RWPE2 (cell line): ENCODE measurements around the gene EFNB3.

Experiments used
- ATAC-seq: fragments of 200-7000 bp; cut with Tn5 transposase; 3 replicates; pipeline ENCODE4 v1.9.1; 2021; ENCODE audit warnings: low read depth
- DNase-seq: peaks from one replicate; pipeline ENCODE4 v3.0.0-alpha.2; 2020; ENCODE audit warnings: low spot score
- H3K27ac ChIP-seq: fragments of 450-650 bp; 2 replicates; pipeline ENCODE4 v1.5.1; 2017; ENCODE audit warnings: mild to moderate bottlenecking; ENCODE audit not compliant: poor library complexity, severe bottlenecking
- H3K27me3 ChIP-seq: fragments of 250-450 bp; sonication (Bioruptor Pico); 2 replicates; pipeline ENCODE4 v1.5.1; 2021; ENCODE audit warnings: mild to moderate bottlenecking, moderate library complexity; ENCODE audit not compliant: insufficient read depth, poor library complexity, severe bottlenecking
- H3K36me3 ChIP-seq: fragments of 250-450 bp; sonication (Bioruptor Pico); 2 replicates; pipeline ENCODE4 v1.5.1; 2020; ENCODE audit warnings: low read depth, mild to moderate bottlenecking, moderate library complexity
- H3K4me1 ChIP-seq: fragments of 250-450 bp; sonication (Bioruptor Pico); 2 replicates; pipeline ENCODE4 v1.5.1; 2021; ENCODE audit warnings: mild to moderate bottlenecking, moderate library complexity; ENCODE audit not compliant: insufficient read depth, poor library complexity, severe bottlenecking
- H3K4me3 ChIP-seq: fragments of 250-450 bp; sonication (Bioruptor Pico); 2 replicates; pipeline ENCODE4 v1.5.1; 2021; ENCODE audit warnings: mild to moderate bottlenecking, moderate library complexity; ENCODE audit not compliant: severe bottlenecking
- H3K9me3 ChIP-seq: fragments of 250-450 bp; sonication (Bioruptor Pico); 2 replicates; pipeline ENCODE4 v1.5.1; 2021; ENCODE audit warnings: mild to moderate bottlenecking, moderate library complexity; ENCODE audit not compliant: severe bottlenecking
- CTCF ChIP-seq: fragments of 450-650 bp; IDR thresholded peaks from one replicate; pipeline ENCODE4 v1.5.1; 2017; ENCODE audit warnings: mild to moderate bottlenecking, moderate library complexity; ENCODE audit not compliant: poor library complexity, severe bottlenecking

The EFNB3 gene

GRCh38 chr17:7750321-7750821 lies 45.4 kb downstream of the EFNB3 start:
- TF ChIP-seq CTCF: no peak
- H3K4me3 ChIP-seq: no peak overlapping the region
- H3K9me3 ChIP-seq: peaks cover 9% of the 10 kb centered on the region
- no peaks in the 10 kb centered on the region for H3K27me3 ChIP-seq
- no peaks in the 10 kb centered on the region for H3K36me3 ChIP-seq
- DNase-seq: no peak
- H3K27ac ChIP-seq: peak overlapping the region; percentile 72
- peak; percentile 61 for ATAC-seq
- H3K4me1 ChIP-seq: peaks cover 33% of the 10 kb centered on the region

- TF ChIP-seq CTCF: no peak
- H3K9me3 ChIP-seq: peaks cover 7% of the 10 kb centered on the region
- H3K4me1 ChIP-seq: peaks cover 22% of the 10 kb centered on the region
- peak overlapping the region; percentile 69 for H3K27ac ChIP-seq
- H3K27me3 ChIP-seq: no peaks in the 10 kb centered on the region
- no peak overlapping the region for H3K4me3 ChIP-seq
- ATAC-seq (no peak), DNase-seq (no peak)
- no peaks in the 10 kb centered on the region for H3K36me3 ChIP-seq
These were observed 49.7 kb downstream of the EFNB3 start for GRCh38 chr17:7754656-7755055.

- ATAC-seq (peak; percentile 73), DNase-seq (no peak)
- Histone ChIP-seq H3K27me3 (no peaks in the 10 kb centered on the region), H3K9me3 (peaks cover 1% of the 10 kb centered on the region), H3K27ac (peak overlapping the region; percentile 69), H3K4me3 (no peak overlapping the region), H3K36me3 (no peaks in the 10 kb centered on the region), H3K4me1 (peaks cover 20% of the 10 kb centered on the region)
- no peak for TF ChIP-seq CTCF
These were observed 50.3 kb downstream of the EFNB3 start for GRCh38 chr17:7755095-7755890.

GRCh38 chr17:7756968-7757367 lies 52.0 kb downstream of the EFNB3 start:
- H3K4me1 ChIP-seq: peaks cover 14% of the 10 kb centered on the region
- DNase-seq (no peak), ATAC-seq (no peak)
- H3K9me3 ChIP-seq: no peaks in the 10 kb centered on the region
- H3K27ac ChIP-seq: no peak overlapping the region
- TF ChIP-seq CTCF: no peak
- no peak overlapping the region for H3K4me3 ChIP-seq
- no peaks in the 10 kb centered on the region for H3K27me3 ChIP-seq
- H3K36me3 ChIP-seq: no peaks in the 10 kb centered on the region
